GM19238 (cell line): ENCODE data around the gene FILIP1L.

Experiments
- DNase-seq: peaks from one replicate; pipeline ENCODE4 v3.0.0; 2011; ENCODE audit warnings: low spot score; ENCODE audit not compliant: insufficient read length

FILIP1L gene

DNA sequence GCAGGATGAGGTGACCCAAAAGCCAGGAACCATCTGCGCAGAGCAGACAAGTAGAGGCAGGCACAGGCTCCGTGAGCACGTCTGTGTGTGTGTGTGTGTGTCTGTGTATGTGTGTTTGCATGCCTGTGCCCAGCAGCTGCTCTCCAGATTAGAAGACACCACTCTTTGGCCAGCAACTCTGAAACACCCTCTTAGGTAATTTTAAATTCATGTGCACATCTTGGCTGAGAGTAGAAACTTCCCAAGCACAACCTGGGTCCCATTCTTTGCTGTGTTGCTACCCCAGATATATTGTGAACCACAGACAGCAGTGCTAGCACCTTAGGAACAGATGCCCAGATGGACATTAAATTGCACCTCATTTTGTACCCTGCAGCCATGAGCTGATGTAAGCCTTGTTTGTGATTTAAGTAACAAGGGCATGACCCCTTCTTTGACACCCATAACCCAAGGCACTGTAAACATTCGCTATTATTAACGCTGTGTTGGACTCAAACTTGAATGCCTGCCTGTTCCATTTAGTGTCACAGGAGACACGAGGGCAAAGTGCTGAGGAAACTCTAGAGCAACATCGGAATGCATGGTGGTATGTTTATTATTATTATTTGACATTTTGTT lies at the start of gene FILIP1L:
FILIP1L (minus strand) TSS at position 89 of the 618 bp plus-strand sequence.
- DNase-seq, result no peak

GRCh38 chr3:100163787-100164186 lies 49.5 kb upstream of the FILIP1L start:
- DNase-seq, result no peak

DNA sequence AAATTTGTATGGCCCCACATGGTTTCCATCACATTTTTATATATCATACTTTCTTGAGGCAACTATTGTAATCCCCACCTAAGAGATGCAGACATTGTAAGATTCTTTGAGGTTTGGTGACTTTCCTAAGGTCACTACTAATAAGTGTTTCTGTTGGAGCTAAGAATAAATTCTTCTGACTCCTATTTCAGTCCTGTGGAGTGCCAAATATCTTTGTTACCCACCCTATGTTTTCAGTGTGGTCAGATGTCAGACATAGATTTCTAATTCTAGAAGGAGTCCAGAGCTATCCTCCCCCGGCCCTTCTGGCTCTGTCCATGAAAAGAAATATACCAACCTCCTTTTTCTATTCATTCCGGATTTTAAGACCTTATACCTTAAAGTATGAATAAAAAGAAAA lies 46.2 kb upstream of the FILIP1L start:
- no peak for DNase-seq

- no peak for DNase-seq
Measured at GRCh38 chr3:100159331-100160153, 45.2 kb upstream of the FILIP1L start.

- no peak for DNase-seq
Measured at GRCh38 chr3:100158918-100159330, 44.6 kb upstream of the FILIP1L start.

- DNase-seq, result no peak
Measured at GRCh38 chr3:100157685-100158084, 43.4 kb upstream of the FILIP1L start.

DNA sequence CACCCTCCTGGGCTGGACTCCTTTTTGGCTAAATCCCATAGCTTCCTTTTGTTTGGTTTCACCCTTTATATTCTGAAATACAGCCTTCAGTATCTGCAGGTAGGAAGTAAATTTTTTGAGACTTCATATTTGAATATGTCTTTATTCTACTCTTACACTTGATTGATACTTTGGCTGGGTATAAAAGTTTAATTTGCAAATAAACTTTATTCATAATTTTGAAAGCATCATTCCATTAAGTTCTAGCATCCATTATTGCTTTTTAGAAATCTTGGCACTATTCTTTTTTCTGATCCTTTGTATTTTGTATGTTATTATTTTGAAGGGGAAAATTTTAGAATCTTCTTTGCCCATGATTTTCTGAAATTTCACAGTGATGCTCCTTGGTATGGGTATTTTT lies 41.3 kb upstream of the FILIP1L start:
- no peak for DNase-seq

GRCh38 chr3:100155128-100155527 lies 40.8 kb upstream of the FILIP1L start:
- DNase-seq, result no peak

GRCh38 chr3:100154171-100154570 lies 39.9 kb upstream of the FILIP1L start:
- DNase-seq, result no peak

DNA sequence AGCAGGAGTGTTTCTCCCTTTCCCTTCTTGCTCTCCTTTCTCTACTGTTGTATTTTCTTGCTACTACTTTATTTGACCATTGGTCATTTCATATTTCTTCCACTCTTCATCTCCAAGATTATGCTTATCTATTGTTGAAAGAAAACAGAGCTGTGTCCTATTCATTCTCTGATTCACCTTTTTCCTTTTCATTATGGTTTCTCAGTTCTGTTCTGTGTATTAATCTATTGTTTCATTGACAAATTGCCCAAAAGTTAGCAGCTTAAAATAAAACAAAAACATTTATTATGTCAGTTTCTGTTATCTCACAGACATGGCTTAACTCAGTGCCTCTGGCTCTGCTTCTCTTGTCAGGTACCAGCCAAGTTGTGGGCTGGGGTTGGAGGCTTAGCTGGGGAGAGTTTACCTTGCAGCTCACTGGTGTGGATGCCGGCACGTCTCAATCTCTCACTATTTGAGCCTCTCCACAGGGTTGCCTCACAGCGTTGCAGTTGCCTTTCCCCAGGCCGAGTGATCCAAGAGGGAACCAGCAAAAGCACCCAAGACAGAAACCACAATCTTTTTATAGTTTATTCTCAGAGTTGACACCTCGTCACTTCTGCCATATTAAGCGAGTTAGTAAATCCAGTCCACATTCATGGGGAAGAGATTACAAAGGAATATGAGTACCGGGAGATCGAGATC lies 36.9 kb upstream of the FILIP1L start:
- no peak for DNase-seq

DNA sequence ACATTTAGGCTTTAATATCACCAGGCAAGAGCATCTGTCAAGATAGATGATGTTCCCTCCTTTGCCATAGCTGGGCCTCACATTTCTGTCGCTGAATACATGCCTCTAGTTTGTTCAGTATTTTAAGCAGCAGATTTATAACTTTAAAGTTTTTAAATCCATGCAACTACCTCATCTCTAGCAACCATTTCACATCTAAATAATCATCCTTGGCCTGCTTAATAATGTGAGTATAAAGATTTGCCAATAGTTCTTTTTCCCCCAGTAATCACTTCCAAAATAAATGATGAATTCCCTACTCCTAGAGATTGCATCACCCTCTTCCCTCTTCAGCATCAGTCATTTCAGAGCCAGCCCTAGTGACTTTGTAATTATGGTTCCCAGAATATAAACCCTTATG lies 36.2 kb upstream of the FILIP1L start:
- no peak for DNase-seq

DNA sequence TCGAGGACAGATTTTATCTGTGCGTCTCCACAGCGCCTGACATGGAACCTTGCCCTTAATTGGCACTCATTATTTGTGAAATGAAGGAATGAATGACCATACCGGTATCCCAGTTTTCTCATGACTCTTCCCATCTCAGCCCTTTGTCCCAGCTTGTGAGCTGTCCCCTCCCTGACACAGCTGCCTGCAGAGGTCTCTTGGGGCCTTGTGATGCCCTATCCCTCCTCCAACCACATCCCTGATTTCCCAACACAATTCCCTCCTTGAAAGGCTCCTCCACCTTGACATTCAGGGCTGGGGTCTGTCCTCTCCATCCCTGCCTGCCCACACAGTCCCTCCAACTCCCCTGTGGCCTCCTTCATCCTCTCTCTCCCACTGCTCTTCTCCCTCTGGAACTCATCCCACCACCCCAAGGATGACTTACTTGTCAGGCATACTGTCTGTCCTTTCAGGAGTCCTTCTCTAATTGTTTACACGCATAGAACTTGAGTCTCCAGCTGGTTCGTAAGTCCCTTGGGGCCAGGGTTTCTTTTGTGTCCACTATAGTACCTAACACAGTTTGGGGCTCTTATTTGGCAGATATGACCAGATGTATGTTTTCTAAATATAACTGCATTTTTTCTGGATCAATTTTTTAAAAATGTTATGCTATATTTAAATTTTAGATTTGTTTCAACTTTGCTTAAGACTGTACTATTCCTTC lies 35.6 kb upstream of the FILIP1L start:
- DNase-seq, result no peak

- DNase-seq, result no peak
Measured at GRCh38 chr3:100149130-100149529, 34.8 kb upstream of the FILIP1L start.

- DNase-seq, result no peak
Measured at GRCh38 chr3:100144255-100144866, 30.1 kb upstream of the FILIP1L start.

DNA sequence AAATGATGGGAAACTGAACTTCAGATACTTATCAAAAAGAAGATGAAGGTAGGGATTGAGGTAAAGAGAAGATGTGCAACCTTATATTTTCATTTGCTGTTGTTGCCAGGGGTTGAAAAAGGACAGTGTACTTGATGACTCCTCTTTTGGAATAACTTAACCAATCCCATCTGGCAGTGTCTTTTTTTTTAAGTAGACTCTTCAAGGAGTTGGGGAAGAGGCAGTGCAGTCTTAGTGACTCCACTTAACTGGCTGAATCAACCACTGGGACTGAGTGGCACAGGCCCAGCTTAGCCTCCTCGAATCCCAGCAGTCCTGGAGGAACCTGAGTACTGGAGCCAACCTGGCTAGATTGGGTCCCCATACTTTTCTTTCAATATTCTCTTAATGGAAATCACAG lies 27.3 kb upstream of the FILIP1L start:
- no peak for DNase-seq

- no peak for DNase-seq
Measured at GRCh38 chr3:100140976-100141375, 26.7 kb upstream of the FILIP1L start.

- no peak for DNase-seq
Measured at GRCh38 chr3:100136921-100137320, 22.6 kb upstream of the FILIP1L start.

GRCh38 chr3:100131241-100131640 lies 16.9 kb upstream of the FILIP1L start:
- DNase-seq, result no peak

- no peak for DNase-seq
Measured at GRCh38 chr3:100129941-100130340, 15.6 kb upstream of the FILIP1L start.

GRCh38 chr3:100128565-100128964 lies 14.3 kb upstream of the FILIP1L start:
- no peak for DNase-seq

- DNase-seq, result no peak
Measured at GRCh38 chr3:100127792-100128191, 13.5 kb upstream of the FILIP1L start.
